ENCODE data around the gene ATG7.
A peak's percentile ranks its signal among the peaks of the same experiment; 100 is the strongest.
"Not testable (repeated sequence)": the region's sequence is repeated elsewhere in the genome, so short reads cannot be mapped to it uniquely, and the experiment has no call there.

ATG7 gene

GRCh38 chr3:11572660-11573059 is 300.5 kb downstream of the ATG7 start:
- H3K9ac ChIP-seq (ENCODE audit: low read depth, low read length); H3K36me3 ChIP-seq (ENCODE audit: insufficient read depth, low read depth, low read length); H3K4me3 ChIP-seq (ENCODE audit: low read length); H3K9me3 ChIP-seq (ENCODE audit: insufficient read depth, low read depth, low read length); H3K4me1 ChIP-seq (ENCODE audit: insufficient read depth, low read length); H3K27me3 ChIP-seq (ENCODE audit: insufficient read depth, low read length); H3K27ac ChIP-seq (ENCODE audit: low read length): not testable (repeated sequence)

GRCh38 chr3:11574981-11575669 is 302.9 kb downstream of the ATG7 start:
- Histone ChIP-seq H3K27ac (ENCODE audit: low read length) (no peak overlapping the region), H3K36me3 (ENCODE audit: insufficient read depth, low read depth, low read length) (no peaks in the 10 kb centered on the region)

GRCh38 chr3:11575677-11576076 is 303.5 kb downstream of the ATG7 start:
- Histone ChIP-seq H3K36me3 (ENCODE audit: insufficient read depth, low read depth, low read length) (no peaks in the 10 kb centered on the region), H3K27me3 (ENCODE audit: insufficient read depth, low read length) (no peaks in the 10 kb centered on the region), H3K9ac (ENCODE audit: low read depth, low read length) (no peak overlapping the region), H3K9me3 (ENCODE audit: insufficient read depth, low read depth, low read length) (no peaks in the 10 kb centered on the region), H3K27ac (ENCODE audit: low read length) (no peak overlapping the region), H3K4me3 (ENCODE audit: low read length) (no peak overlapping the region), H3K4me1 (ENCODE audit: insufficient read depth, low read length) (no peaks in the 10 kb centered on the region)

More at GRCh38 chr3:11574981-11575669, 302.9 kb downstream of the ATG7 start:
- H3K27me3 ChIP-seq (ENCODE audit: insufficient read depth, low read length), result no peaks in the 10 kb centered on the region
- no peaks in the 10 kb centered on the region for H3K9me3 ChIP-seq (ENCODE audit: insufficient read depth, low read depth, low read length)
- no peak overlapping the region for H3K4me3 ChIP-seq (ENCODE audit: low read length)
- no peaks in the 10 kb centered on the region for H3K4me1 ChIP-seq (ENCODE audit: insufficient read depth, low read length)
- H3K9ac ChIP-seq (ENCODE audit: low read depth, low read length), result no peak overlapping the region

- Histone ChIP-seq H3K9me3 (ENCODE audit: insufficient read depth, low read depth, low read length) (no peaks in the 10 kb centered on the region), H3K27ac (ENCODE audit: low read length) (no peak overlapping the region), H3K9ac (ENCODE audit: low read depth, low read length) (no peak overlapping the region)
Measured at GRCh38 chr3:11576453-11576852, 304.3 kb downstream of the ATG7 start.

GRCh38 chr3:11578169-11578568 is 306.0 kb downstream of the ATG7 start:
- H3K27ac ChIP-seq (ENCODE audit: low read length), result no peak overlapping the region

More at GRCh38 chr3:11576453-11576852, 304.3 kb downstream of the ATG7 start:
- Histone ChIP-seq H3K36me3 (ENCODE audit: insufficient read depth, low read depth, low read length) (no peaks in the 10 kb centered on the region), H3K27me3 (ENCODE audit: insufficient read depth, low read length) (no peaks in the 10 kb centered on the region), H3K4me3 (ENCODE audit: low read length) (no peak overlapping the region), H3K4me1 (ENCODE audit: insufficient read depth, low read length) (peaks cover 3% of the 10 kb centered on the region; the same call in 1 of the 2 replicates)

GRCh38 chr3:11580645-11581044 is 308.4 kb downstream of the ATG7 start:
- Histone ChIP-seq H3K4me3 (ENCODE audit: low read length) (no peak overlapping the region), H3K9ac (ENCODE audit: low read depth, low read length) (no peak overlapping the region), H3K9me3 (ENCODE audit: insufficient read depth, low read depth, low read length) (no peaks in the 10 kb centered on the region), H3K36me3 (ENCODE audit: insufficient read depth, low read depth, low read length) (no peaks in the 10 kb centered on the region), H3K27ac (ENCODE audit: low read length) (no peak overlapping the region), H3K27me3 (ENCODE audit: insufficient read depth, low read length) (no peaks in the 10 kb centered on the region), H3K4me1 (ENCODE audit: insufficient read depth, low read length) (peaks cover 25% of the 10 kb centered on the region)

More at GRCh38 chr3:11578169-11578568, 306.0 kb downstream of the ATG7 start:
- no peaks in the 10 kb centered on the region for H3K36me3 ChIP-seq (ENCODE audit: insufficient read depth, low read depth, low read length)
- H3K9ac ChIP-seq (ENCODE audit: low read depth, low read length), result no peak overlapping the region
- no peaks in the 10 kb centered on the region for H3K9me3 ChIP-seq (ENCODE audit: insufficient read depth, low read depth, low read length)
- peaks cover 14% of the 10 kb centered on the region for H3K4me1 ChIP-seq (ENCODE audit: insufficient read depth, low read length)
- H3K4me3 ChIP-seq (ENCODE audit: low read length), result no peak overlapping the region
- H3K27me3 ChIP-seq (ENCODE audit: insufficient read depth, low read length), result no peaks in the 10 kb centered on the region

- no peaks in the 10 kb centered on the region for H3K9me3 ChIP-seq (ENCODE audit: insufficient read depth, low read depth, low read length)
- H3K27ac ChIP-seq (ENCODE audit: low read length), result peak overlapping the region; percentile 68
- peak overlapping the region; percentile 65 for H3K4me3 ChIP-seq (ENCODE audit: low read length)
- no peaks in the 10 kb centered on the region for H3K36me3 ChIP-seq (ENCODE audit: insufficient read depth, low read depth, low read length)
- peaks cover 25% of the 10 kb centered on the region for H3K4me1 ChIP-seq (ENCODE audit: insufficient read depth, low read length)
- H3K9ac ChIP-seq (ENCODE audit: low read depth, low read length), result peak overlapping the region; percentile 69; the same call in 1 of the 2 replicates
- H3K27me3 ChIP-seq (ENCODE audit: insufficient read depth, low read length), result no peaks in the 10 kb centered on the region
Measured at GRCh38 chr3:11581237-11582190, 309.3 kb downstream of the ATG7 start.

GRCh38 chr3:11582191-11582968 is 310.2 kb downstream of the ATG7 start:
- H3K27me3 ChIP-seq (ENCODE audit: insufficient read depth, low read length), result no peaks in the 10 kb centered on the region
- H3K27ac ChIP-seq (ENCODE audit: low read length), result peak overlapping the region; percentile 68
- peak overlapping the region; percentile 65 for H3K4me3 ChIP-seq (ENCODE audit: low read length)
- H3K9ac ChIP-seq (ENCODE audit: low read depth, low read length), result peak overlapping the region; percentile 69; the same call in 1 of the 2 replicates
- H3K36me3 ChIP-seq (ENCODE audit: insufficient read depth, low read depth, low read length), result no peaks in the 10 kb centered on the region
- H3K4me1 ChIP-seq (ENCODE audit: insufficient read depth, low read length), result peaks cover 25% of the 10 kb centered on the region
- no peaks in the 10 kb centered on the region for H3K9me3 ChIP-seq (ENCODE audit: insufficient read depth, low read depth, low read length)

GRCh38 chr3:11583235-11583634 is 311.0 kb downstream of the ATG7 start:
- Histone ChIP-seq H3K9ac (ENCODE audit: low read depth, low read length) (peak overlapping the region; percentile 69; the same call in 1 of the 2 replicates), H3K36me3 (ENCODE audit: insufficient read depth, low read depth, low read length) (no peaks in the 10 kb centered on the region), H3K27me3 (ENCODE audit: insufficient read depth, low read length) (no peaks in the 10 kb centered on the region), H3K27ac (ENCODE audit: low read length) (peak overlapping the region; percentile 11), H3K9me3 (ENCODE audit: insufficient read depth, low read depth, low read length) (no peaks in the 10 kb centered on the region), H3K4me1 (ENCODE audit: insufficient read depth, low read length) (peaks cover 25% of the 10 kb centered on the region), H3K4me3 (ENCODE audit: low read length) (peak overlapping the region; percentile 65; the same call in 1 of the 2 replicates)

GRCh38 chr3:11583638-11584046 is 311.4 kb downstream of the ATG7 start:
- H3K4me3 ChIP-seq (ENCODE audit: low read length), result no peak overlapping the region
- H3K4me1 ChIP-seq (ENCODE audit: insufficient read depth, low read length), result peaks cover 27% of the 10 kb centered on the region
- no peaks in the 10 kb centered on the region for H3K36me3 ChIP-seq (ENCODE audit: insufficient read depth, low read depth, low read length)
- no peak overlapping the region for H3K27ac ChIP-seq (ENCODE audit: low read length)
- H3K27me3 ChIP-seq (ENCODE audit: insufficient read depth, low read length), result no peaks in the 10 kb centered on the region
- peak overlapping the region; percentile 26; the same call in 1 of the 2 replicates for H3K9ac ChIP-seq (ENCODE audit: low read depth, low read length)
- no peaks in the 10 kb centered on the region for H3K9me3 ChIP-seq (ENCODE audit: insufficient read depth, low read depth, low read length)

GRCh38 chr3:11584570-11584969 is 312.4 kb downstream of the ATG7 start:
- H3K36me3 ChIP-seq (ENCODE audit: insufficient read depth, low read depth, low read length), result no peaks in the 10 kb centered on the region
- no peak overlapping the region for H3K4me3 ChIP-seq (ENCODE audit: low read length)
- H3K27ac ChIP-seq (ENCODE audit: low read length), result no peak overlapping the region
- no peaks in the 10 kb centered on the region for H3K9me3 ChIP-seq (ENCODE audit: insufficient read depth, low read depth, low read length)
- H3K4me1 ChIP-seq (ENCODE audit: insufficient read depth, low read length), result peaks cover 30% of the 10 kb centered on the region
- H3K9ac ChIP-seq (ENCODE audit: low read depth, low read length), result no peak overlapping the region
- no peaks in the 10 kb centered on the region for H3K27me3 ChIP-seq (ENCODE audit: insufficient read depth, low read length)
